A549 (cell line): ENCODE measurements around the gene HOXD12. TPM values are rescaled to one million over a fixed set of nuclear protein-coding genes. Genes with fewer than 3 reads are reported as not detected.

ENCODE experiments used
- ATAC-seq, 2 experiments: fragments of 200-7000 bp in 1 of 2; fragments of >200 bp in 1 of 2; cut with Nextera tagmentation in 1 of 2; cut with Tn5 transposase in 1 of 2; 3 replicates each; pipeline versions ENCODE4 v1.8.0 to v1.9.1; 2018 to 2020; ENCODE audit warnings: mild to moderate bottlenecking in 1 of 2, moderate library complexity in 1 of 2
- CTCF ChIA-PET: fragments of 300-600 bp; sonication (Branson Sonifier 250); formaldehyde crosslinking; extraction: SDS; loops from one replicate; lab custom pipeline; 2021; ENCODE audit warnings: antibody characterized with exemption, inconsistent platforms; lab: Yijun Ruan, JAX
- POLR2A ChIA-PET: fragments of 350-600 bp; formaldehyde crosslinking; extraction: SDS; loops from one replicate; lab custom pipeline; 2021; ENCODE audit warnings: antibody characterized with exemption, inconsistent platforms; lab: Yijun Ruan, JAX
- DNase-seq, 2 experiments: peaks; one replicate each; pipeline versions ENCODE4 v3.0.0 to v3.0.0-alpha.2; 2011 to 2016; ENCODE audit warnings: low read depth in 1 of 2, low spot score in 1 of 2
- FAIRE-seq: peaks from 2 replicates; lab custom pipeline; 2011; peaks lifted over from hg19 to GRCh38; lab: Jason Lieb, UNC
- H3K27ac ChIP-seq, 2 experiments: fragments of >200 bp; sonication (Bioruptor Twin); formaldehyde crosslinking; 3 replicates each; pipeline ENCODE4 v1.5.1; 2016 to 2017
- H3K4me1 ChIP-seq: fragments of >200 bp; sonication (Bioruptor Twin); formaldehyde crosslinking; 3 replicates; pipeline ENCODE4 v1.6.1; 2016
- H3K4me2 ChIP-seq: fragments of >200 bp; sonication (Bioruptor Twin); formaldehyde crosslinking; 3 replicates; pipeline ENCODE4 v1.6.1; 2016
- H3K4me3 ChIP-seq: fragments of >200 bp; sonication (Bioruptor Twin); formaldehyde crosslinking; 3 replicates; pipeline ENCODE4 v1.5.1; 2016
- H3K9me3 ChIP-seq: fragments of >200 bp; sonication (Bioruptor Twin); formaldehyde crosslinking; 3 replicates; pipeline ENCODE4 v1.6.1; 2016
- CBX8 ChIP-seq: fragments of 200-600 bp; sonication (generic); IDR thresholded peaks from 2 replicates; pipeline ENCODE4 v1.6.1; 2016
- CEBPB ChIP-seq, 2 experiments: fragments of >200 bp in 1 of 2; sonication (Bioruptor Twin) in 1 of 2; formaldehyde crosslinking in 1 of 2; IDR thresholded peaks; 2 replicates each; pipeline ENCODE4 v1.6.1; 2012 to 2016
- CTCF ChIP-seq: fragments of >200 bp; sonication (Bioruptor Twin); formaldehyde crosslinking; IDR thresholded peaks from 3 replicates; pipeline ENCODE4 v1.5.1; 2016
- E2F6 ChIP-seq: IDR thresholded peaks from 2 replicates; pipeline ENCODE4 v1.6.1; 2012; ENCODE audit warnings: low read depth, borderline replicate concordance
- EHF ChIP-seq: fragments of 250-450 bp; sonication (Bioruptor Pico); IDR thresholded peaks from 2 replicates; pipeline ENCODE4 v1.5.0; 2020; ENCODE audit warnings: mild to moderate bottlenecking
- EHMT2 ChIP-seq: fragments of 200-600 bp; sonication (generic); IDR thresholded peaks from 2 replicates; pipeline ENCODE4 v1.6.1; 2016; ENCODE audit warnings: antibody characterized with exemption, low read depth, mild to moderate bottlenecking, moderate library complexity
- FOSL2 ChIP-seq, 2 experiments: fragments of 450-650 bp in 1 of 2; fragments of >200 bp in 1 of 2; sonication (Bioruptor Twin) in 1 of 2; formaldehyde crosslinking; IDR thresholded peaks; 2 replicates each; pipeline versions ENCODE4 v1.5.0 to v1.6.1; 2016 to 2020; ENCODE audit warnings: mild to moderate bottlenecking in 1 of 2, moderate library complexity in 1 of 2
- FOXS1 ChIP-seq: fragments of 250-450 bp; sonication (Bioruptor Pico); IDR thresholded peaks from 2 replicates; pipeline ENCODE4 v1.5.0; 2020; ENCODE audit warnings: mild to moderate bottlenecking, moderate library complexity
- HOXA7 ChIP-seq: fragments of 250-450 bp; sonication (Bioruptor Pico); IDR thresholded peaks from 2 replicates; pipeline ENCODE4 v1.5.0; 2020; ENCODE audit warnings: mild to moderate bottlenecking, moderate library complexity
- JUN ChIP-seq, 2 experiments: fragments of >200 bp; sonication (Bioruptor Twin); formaldehyde crosslinking; IDR thresholded peaks; 2 replicates in 1 of 2; 3 replicates in 1 of 2; pipeline ENCODE4 v1.6.1; 2016 to 2017
- MAX ChIP-seq: IDR thresholded peaks from 2 replicates; pipeline ENCODE4 v1.6.1; 2012
- MYC ChIP-seq: IDR thresholded peaks from 2 replicates; pipeline ENCODE4 v1.6.1; 2012; ENCODE audit warnings: mild to moderate bottlenecking, inconsistent platforms, low read length, improper control_type of control experiment, borderline replicate concordance
- PHF8 ChIP-seq: fragments of 200-600 bp; sonication (generic); IDR thresholded peaks from 2 replicates; pipeline ENCODE4 v1.6.1; 2016; ENCODE audit warnings: low read depth, mild to moderate bottlenecking, antibody characterized with exemption, moderate library complexity, borderline replicate concordance
- POLR2A ChIP-seq: IDR thresholded peaks from 2 replicates; pipeline ENCODE4 v1.6.1; 2012; ENCODE audit warnings: mild to moderate bottlenecking, low read length
- RAD21 ChIP-seq, 2 experiments: fragments of >200 bp in 1 of 2; sonication (Bioruptor Twin) in 1 of 2; formaldehyde crosslinking in 1 of 2; IDR thresholded peaks in 1 of 2; conservative IDR thresholded peaks in 1 of 2; 2 replicates in 1 of 2; 3 replicates in 1 of 2; pipeline ENCODE4 v1.6.1; 2012 to 2018; ENCODE audit warnings: inconsistent platforms in 1 of 2
- RNF2 ChIP-seq: fragments of 200-600 bp; sonication (generic); IDR thresholded peaks from 2 replicates; pipeline ENCODE4 v1.6.1; 2016; ENCODE audit warnings: low read depth, mild to moderate bottlenecking, antibody characterized with exemption, moderate library complexity, borderline replicate concordance
- SMC3 ChIP-seq: fragments of >200 bp; sonication (Bioruptor Twin); formaldehyde crosslinking; IDR thresholded peaks from 3 replicates; pipeline ENCODE4 v1.6.1; 2018; ENCODE audit warnings: inconsistent platforms
- WGBS: methylation state at CpG from one replicate; pipeline ENCODE4 v1.1.6; 2017; ENCODE audit errors: missing lambda C conversion rate; 5-methylcytosine and 5-hydroxymethylcytosine counted together
- polyA plus RNA-seq, 4 experiments: library from polyadenylated mRNA; depleted of rRNA in 3 of 4; stranded (reverse); fragments of >200 nt; fragmentation: RNase III in 1 of 4; extraction: RNeasy Plus Mini Kit Qiagen cat#74134 plus additional on column Dnase treatment in 1 of 4; gene quantifications; 2 replicates in 3 of 4; 3 replicates in 1 of 4; pipeline ENCODE4 v1.2.3, GENCODE V29; 2011 to 2017
- TF ChIP-seq, protein P1 (sequence below): fragments of 150-350 bp; IDR thresholded peaks from 2 replicates; pipeline ENCODE4 v1.6.1; 2014; ENCODE audit warnings: low read depth, mild to moderate bottlenecking, low read length
- TF ChIP-seq, protein P2 (sequence below): fragments of 250-450 bp; sonication (Bioruptor Pico); IDR thresholded peaks from 2 replicates; pipeline ENCODE4 v1.5.0; 2021; ENCODE audit warnings: mild to moderate bottlenecking, moderate library complexity, borderline replicate concordance

HOXD12 gene
- polyA plus RNA-seq, 2 of the 4 experiments (the other 2 are of a cell fraction): not detected

DNA sequence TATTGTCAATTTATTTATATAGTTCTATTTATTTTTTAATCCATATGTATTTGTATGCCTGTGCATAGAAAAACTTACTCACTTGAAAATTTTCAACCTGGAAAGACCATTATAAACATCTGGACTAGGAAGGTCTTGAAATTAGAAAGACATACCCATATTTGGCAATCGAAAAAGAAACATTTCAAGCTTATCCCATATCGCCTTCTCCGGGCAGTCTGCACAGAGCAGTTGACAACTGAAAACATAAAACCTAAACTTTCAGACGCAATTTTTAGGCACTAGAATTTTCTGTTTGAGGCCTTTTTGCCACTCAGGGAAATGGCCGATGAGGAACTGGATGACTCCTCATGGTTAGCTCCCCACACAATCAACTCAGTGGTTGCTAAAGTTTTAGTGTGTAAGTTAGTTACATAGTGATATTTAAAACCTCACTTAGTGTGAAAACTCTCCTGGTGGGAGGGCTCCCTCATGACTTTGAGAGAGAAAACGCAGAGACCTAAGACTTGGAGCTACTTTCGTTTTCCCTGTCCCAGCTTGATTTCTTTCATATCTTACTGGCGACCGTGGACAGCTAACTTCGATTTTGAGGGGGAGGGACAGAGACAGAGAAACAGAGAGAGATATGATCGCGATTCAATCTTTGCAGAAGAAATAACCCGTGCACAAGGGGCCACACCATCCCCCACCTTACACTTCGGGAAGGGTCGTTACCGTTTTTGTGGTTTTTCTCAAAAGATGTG, 3.2 kb upstream of the HOXD12 start:
- Histone ChIP-seq H3K27ac (no peak overlapping the region), H3K4me1 (peaks cover 7% of the 10 kb centered on the region; the same call in 2 of the 3 replicates)
- no peak for FAIRE-seq
- TF ChIP-seq, protein P1, sequence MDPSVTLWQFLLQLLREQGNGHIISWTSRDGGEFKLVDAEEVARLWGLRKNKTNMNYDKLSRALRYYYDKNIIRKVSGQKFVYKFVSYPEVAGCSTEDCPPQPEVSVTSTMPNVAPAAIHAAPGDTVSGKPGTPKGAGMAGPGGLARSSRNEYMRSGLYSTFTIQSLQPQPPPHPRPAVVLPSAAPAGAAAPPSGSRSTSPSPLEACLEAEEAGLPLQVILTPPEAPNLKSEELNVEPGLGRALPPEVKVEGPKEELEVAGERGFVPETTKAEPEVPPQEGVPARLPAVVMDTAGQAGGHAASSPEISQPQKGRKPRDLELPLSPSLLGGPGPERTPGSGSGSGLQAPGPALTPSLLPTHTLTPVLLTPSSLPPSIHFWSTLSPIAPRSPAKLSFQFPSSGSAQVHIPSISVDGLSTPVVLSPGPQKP: no peak
- TF ChIP-seq RNF2: peak; percentile 69; the same call in 1 of the 2 replicates
- TF ChIP-seq CEBPB (IDR thresholded peaks at IDR 0.05): no peak
- TF ChIP-seq CBX8: 0 out of 2 replicates have a peak, but pooled peaks have one; percentile 50
- TF ChIP-seq EHMT2: no peak
- TF ChIP-seq HOXA7 (CRISPR knock-in tag): no peak
- TF ChIP-seq, all 56 proteins: peak for 2
- Histone ChIP-seq H3K4me3 (peak overlapping the region; percentile 55; the same call in 2 of the 3 replicates), H3K4me2 (peak overlapping the region; percentile 84), H3K9me3 (no peaks in the 10 kb centered on the region)
- DNase-seq (no peak), ATAC-seq (no peak)
- ChIA-PET POLR2A (interaction anchor here (1.1 kb wide), 1 partner anchor 11 kb away, joined by 3 read pairs; no protein-coding TSS in a partner anchor), CTCF (interaction anchor here (0.6 to 4.5 kb wide), 28 partner anchors 8 to 1441 kb away, joined by 3 to 57 read pairs (median 4); partner anchors contain the start of genes EVX2 and HOXD11)
- WGBS: 68% methylated on average over 16 of the region's 16 CpGs

GRCh38 chr2:176096986-176097819, 2.4 kb upstream of the HOXD12 start:
- peak overlapping the region; percentile 55 for H3K4me3 ChIP-seq
- ChIA-PET POLR2A (interaction anchor here (0.5 to 1.1 kb wide), 2 partner anchors 12 to 35 kb away, joined by 3 to 4 read pairs; no protein-coding TSS in a partner anchor), CTCF (interaction anchor here (0.6 to 4.5 kb wide), 38 partner anchors 10 to 1442 kb away, joined by 3 to 57 read pairs (median 4); partner anchors contain the start of genes EVX2 and HOXD11)
- 7% methylated on average over 34 of the region's 45 CpGs for WGBS
- H3K4me1 ChIP-seq: peaks cover 7% of the 10 kb centered on the region; the same call in 2 of the 3 replicates
- H3K4me2 ChIP-seq: peak overlapping the region; percentile 84
- DNase-seq: peak; percentile 81 to 84
- no peak for FAIRE-seq
- no peaks in the 10 kb centered on the region for H3K9me3 ChIP-seq
- TF ChIP-seq RNF2 (no peak), SMC3 (peak; percentile 79), FOXS1 (CRISPR knock-in tag) (no peak), MYC (no peak), JUN (IDR thresholded peaks at IDR 0.05) (peak in 1 of 2 experiments; percentile 30; a peak in 1 of 5 replicates), E2F6 (peak; percentile 59), RAD21 (conservative IDR thresholded peaks at IDR 0.05 in 1 of 2, IDR thresholded peaks at IDR 0.05 in 1 of 2) (peak; percentile 86 to 94), CTCF (peak; percentile 88), CEBPB (IDR thresholded peaks at IDR 0.05) (no peak), PHF8 (0 out of 2 replicates have a peak, but pooled peaks have one; percentile 21), MAX (peak; percentile 80), FOSL2 (IDR thresholded peaks at IDR 0.05) (no peak), FOSL2 (CRISPR knock-in tag; IDR thresholded peaks at IDR 0.05) (no peak), POLR2A (no peak), EHF (CRISPR knock-in tag) (no peak)
- TF ChIP-seq, protein P2, sequence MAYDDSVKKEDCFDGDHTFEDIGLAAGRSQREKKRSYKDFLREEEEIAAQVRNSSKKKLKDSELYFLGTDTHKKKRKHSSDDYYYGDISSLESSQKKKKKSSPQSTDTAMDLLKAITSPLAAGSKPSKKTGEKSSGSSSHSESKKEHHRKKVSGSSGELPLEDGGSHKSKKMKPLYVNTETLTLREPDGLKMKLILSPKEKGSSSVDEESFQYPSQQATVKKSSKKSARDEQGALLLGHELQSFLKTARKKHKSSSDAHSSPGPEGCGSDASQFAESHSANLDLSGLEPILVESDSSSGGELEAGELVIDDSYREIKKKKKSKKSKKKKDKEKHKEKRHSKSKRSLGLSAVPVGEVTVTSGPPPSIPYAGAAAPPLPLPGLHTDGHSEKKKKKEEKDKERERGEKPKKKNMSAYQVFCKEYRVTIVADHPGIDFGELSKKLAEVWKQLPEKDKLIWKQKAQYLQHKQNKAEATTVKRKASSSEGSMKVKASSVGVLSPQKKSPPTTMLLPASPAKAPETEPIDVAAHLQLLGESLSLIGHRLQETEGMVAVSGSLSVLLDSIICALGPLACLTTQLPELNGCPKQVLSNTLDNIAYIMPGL (CRISPR knock-in tag): no peak
- peak overlapping the region; percentile 73 to 90 for H3K27ac ChIP-seq
- ATAC-seq: peak; percentile 91 to 97
